Neutrophil (primary cell): ENCODE measurements around the gene TMEM221.

ENCODE experiments used
- H3K27ac ChIP-seq: fragments of 200-600 bp; sonication (generic); 2 replicates; pipeline ENCODE4 v1.5.1; 2016; ENCODE audit warnings: mild to moderate bottlenecking, moderate library complexity
- H3K27me3 ChIP-seq: fragments of 200-600 bp; sonication (generic); 2 replicates; pipeline ENCODE4 v1.6.0; 2016; ENCODE audit warnings: mild to moderate bottlenecking
- H3K36me3 ChIP-seq: fragments of 200-600 bp; sonication (generic); 2 replicates; pipeline ENCODE4 v1.5.1; 2017
- H3K4me1 ChIP-seq, 2 experiments: fragments of 200-600 bp in 1 of 2; sonication (generic) in 1 of 2; 1 replicate in 1 of 2; 2 replicates in 1 of 2; pipeline versions ENCODE4 v1.5.1 to v1.6.1; 2013 to 2016; ENCODE audit warnings: low read depth in 1 of 2, low read length in 1 of 2, mild to moderate bottlenecking in 1 of 2, moderate library complexity in 1 of 2; ENCODE audit not compliant: control insufficient read depth in 1 of 2, insufficient read depth in 1 of 2
- H3K4me3 ChIP-seq, 2 experiments: fragments of 200-600 bp in 1 of 2; sonication (generic) in 1 of 2; 1 replicate in 1 of 2; 2 replicates in 1 of 2; pipeline ENCODE4 v1.5.1; 2013 to 2016; ENCODE audit warnings: low read depth in 1 of 2, low read length in 1 of 2, mild to moderate bottlenecking in 1 of 2, moderate library complexity in 1 of 2
- H3K9me3 ChIP-seq: fragments of 200-600 bp; sonication (generic); 2 replicates; pipeline ENCODE4 v1.5.1; 2016
- TF ChIP-seq, protein P1 (sequence below): fragments of 200-600 bp; sonication (generic); IDR thresholded peaks from 2 replicates; pipeline ENCODE4 v1.5.1; 2016; ENCODE audit warnings: antibody characterized with exemption

TMEM221 gene

DNA sequence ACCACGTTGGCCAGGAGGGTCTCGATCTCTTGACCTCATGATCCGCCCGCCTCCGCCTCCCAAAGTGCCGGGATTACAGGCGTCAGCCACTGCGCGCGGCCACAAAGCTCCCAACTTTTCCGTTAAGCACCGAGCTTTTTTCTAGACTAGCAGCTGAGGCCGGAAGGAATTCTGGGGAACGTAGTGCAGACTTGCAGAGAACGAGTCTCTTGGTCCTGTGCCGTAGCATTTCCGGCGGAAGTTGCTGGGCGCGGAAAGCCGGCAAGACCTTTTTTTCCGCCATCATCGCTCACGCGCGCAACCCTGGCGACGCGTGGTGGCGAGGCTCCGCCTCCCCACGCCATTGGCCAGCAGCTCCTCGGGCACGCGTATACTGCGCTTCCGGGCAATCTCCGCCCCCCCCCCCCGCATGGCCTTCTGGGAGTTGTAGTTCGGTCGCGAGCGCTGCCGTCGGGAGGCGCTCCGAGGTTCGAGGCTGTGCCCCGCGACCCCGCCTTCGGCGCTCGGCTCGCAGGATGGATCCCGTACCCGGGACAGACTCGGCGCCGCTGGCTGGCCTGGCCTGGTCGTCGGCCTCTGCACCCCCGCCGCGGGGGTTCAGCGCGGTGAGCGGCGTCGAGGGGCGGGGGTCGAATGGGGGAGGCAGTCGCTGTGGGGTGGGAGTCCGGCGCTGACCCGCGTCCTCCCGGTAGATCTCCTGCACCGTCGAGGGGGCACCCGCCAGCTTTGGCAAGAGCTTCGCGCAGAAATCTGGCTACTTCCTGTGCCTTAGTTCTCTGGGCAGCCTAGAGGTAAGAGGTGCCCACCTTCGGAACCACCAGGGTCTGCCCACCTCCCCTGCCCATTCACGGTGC, 28.6 kb downstream of the TMEM221 start, which contains the start of gene MVB12A:
TSS of gene MVB12A (plus strand) at position 427 of the 854 bp plus-strand sequence. CDS start at position 516, 89 bp downstream.
- Histone ChIP-seq H3K36me3 (peaks cover 16% of the 10 kb centered on the region), H3K27me3 (no peaks in the 10 kb centered on the region), H3K4me1 (peaks cover 12 to 13% of the 10 kb centered on the region in 2 experiments), H3K9me3 (no peaks in the 10 kb centered on the region), H3K4me3 (peak within 1 kb of the TSS; percentile 83 to 96), H3K27ac (peak within 1 kb of the TSS; percentile 72)
- TF ChIP-seq, protein P1, sequence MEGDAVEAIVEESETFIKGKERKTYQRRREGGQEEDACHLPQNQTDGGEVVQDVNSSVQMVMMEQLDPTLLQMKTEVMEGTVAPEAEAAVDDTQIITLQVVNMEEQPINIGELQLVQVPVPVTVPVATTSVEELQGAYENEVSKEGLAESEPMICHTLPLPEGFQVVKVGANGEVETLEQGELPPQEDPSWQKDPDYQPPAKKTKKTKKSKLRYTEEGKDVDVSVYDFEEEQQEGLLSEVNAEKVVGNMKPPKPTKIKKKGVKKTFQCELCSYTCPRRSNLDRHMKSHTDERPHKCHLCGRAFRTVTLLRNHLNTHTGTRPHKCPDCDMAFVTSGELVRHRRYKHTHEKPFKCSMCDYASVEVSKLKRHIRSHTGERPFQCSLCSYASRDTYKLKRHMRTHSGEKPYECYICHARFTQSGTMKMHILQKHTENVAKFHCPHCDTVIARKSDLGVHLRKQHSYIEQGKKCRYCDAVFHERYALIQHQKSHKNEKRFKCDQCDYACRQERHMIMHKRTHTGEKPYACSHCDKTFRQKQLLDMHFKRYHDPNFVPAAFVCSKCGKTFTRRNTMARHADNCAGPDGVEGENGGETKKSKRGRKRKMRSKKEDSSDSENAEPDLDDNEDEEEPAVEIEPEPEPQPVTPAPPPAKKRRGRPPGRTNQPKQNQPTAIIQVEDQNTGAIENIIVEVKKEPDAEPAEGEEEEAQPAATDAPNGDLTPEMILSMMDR, result peak; percentile 31

DNA sequence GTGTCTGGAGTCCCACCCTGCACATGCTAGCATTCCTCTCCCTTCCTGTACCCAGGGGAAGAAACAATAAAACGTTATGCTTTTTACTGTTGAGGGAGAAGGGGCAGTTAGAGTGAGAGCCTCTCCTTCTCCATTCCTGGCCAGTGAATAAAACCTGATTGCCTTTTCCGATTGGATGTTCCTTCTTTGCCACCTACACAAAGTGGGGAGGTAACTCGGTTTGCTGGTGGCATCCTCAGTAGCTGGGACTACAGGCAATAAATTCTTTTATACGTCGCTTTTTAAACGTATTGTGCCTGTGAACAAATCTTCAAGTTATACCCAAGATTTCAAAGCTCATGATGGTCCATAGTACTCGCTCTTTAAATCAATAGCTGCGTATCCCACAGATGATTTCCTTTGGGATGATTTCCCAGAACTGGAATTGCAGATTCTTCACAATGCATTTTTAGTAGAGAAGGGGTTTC, 29.3 kb downstream of the TMEM221 start:
- Histone ChIP-seq H3K27ac (peak overlapping the region; percentile 72), H3K27me3 (no peaks in the 10 kb centered on the region), H3K36me3 (peaks cover 22% of the 10 kb centered on the region), H3K4me1 (peaks cover 12 to 13% of the 10 kb centered on the region in 2 experiments), H3K9me3 (no peaks in the 10 kb centered on the region), H3K4me3 (peak overlapping the region; percentile 83 to 96)
- TF ChIP-seq, protein P1, result no peak

DNA sequence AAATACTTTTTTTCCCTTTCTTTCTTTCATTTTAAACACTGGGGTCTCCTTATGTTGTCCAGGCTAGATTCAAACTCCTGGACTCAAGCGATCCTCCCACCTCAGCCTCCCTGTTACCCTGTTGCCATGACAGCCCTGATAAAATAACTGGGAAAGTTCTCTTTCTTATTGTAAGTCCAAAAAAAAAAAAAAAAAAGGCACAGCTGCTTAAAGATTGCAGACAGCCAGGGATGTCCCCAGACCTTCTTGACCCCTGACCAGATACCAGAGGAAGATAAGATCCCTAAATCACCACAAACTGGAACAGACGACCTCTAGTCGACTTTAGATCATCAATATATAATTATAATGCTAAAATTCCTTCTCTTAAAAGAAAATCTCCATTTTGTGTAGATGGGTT, 29.8 kb downstream of the TMEM221 start:
- Histone ChIP-seq H3K36me3 (peaks cover 24% of the 10 kb centered on the region), H3K27ac (no peak overlapping the region), H3K4me3 (no peak overlapping the region), H3K4me1 (peaks cover 12 to 13% of the 10 kb centered on the region in 2 experiments), H3K9me3 (no peaks in the 10 kb centered on the region), H3K27me3 (no peaks in the 10 kb centered on the region)
- TF ChIP-seq, protein P1, result no peak

DNA sequence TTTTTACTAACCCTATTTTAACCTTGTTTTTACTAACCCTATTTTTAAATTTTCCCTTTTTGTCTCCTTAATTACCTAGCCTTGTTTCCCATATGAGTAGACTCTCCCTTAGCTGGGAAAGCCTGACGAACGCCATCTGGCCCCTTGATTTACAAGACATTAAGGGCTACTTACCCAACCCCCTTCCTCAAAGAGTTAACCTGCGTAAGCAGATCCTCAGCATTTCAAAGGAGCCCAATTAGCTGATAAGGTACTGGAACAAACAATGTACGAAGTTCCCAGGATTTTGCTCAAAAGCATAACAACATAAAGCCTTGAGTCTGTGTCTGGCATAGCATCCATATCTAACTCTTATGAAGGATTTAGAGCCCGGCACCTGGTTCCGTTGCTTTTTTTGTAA, 33.3 kb downstream of the TMEM221 start:
- TF ChIP-seq, protein P1, result no peak
- no peak overlapping the region for H3K4me3 ChIP-seq
- peaks cover 41% of the 10 kb centered on the region for H3K36me3 ChIP-seq
- H3K27ac ChIP-seq, result no peak overlapping the region
- H3K4me1 ChIP-seq, result peaks cover 5% of the 10 kb centered on the region in 2 experiments
- no peaks in the 10 kb centered on the region for H3K27me3 ChIP-seq
- no peaks in the 10 kb centered on the region for H3K9me3 ChIP-seq

DNA sequence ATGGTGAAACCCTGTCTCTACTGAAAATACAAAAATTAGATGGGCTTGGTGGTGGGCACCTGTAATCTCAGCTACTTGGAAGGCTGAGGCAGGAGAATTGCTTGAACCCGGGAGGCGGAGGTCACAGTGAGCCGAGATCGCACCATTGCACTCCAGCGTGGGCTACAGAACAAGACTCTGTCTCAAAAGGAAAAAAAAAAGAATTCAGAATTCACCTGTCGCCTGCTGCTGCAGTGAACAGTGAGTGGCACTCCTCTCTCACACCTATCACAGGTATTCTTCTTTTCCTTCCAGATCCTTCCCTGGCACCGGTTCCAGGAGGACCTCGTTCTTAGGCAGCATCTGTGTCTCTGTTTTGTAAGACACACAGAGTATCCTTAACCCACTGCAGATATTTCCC, 34.4 kb downstream of the TMEM221 start:
- H3K27me3 ChIP-seq, result no peaks in the 10 kb centered on the region
- peaks cover under 1 to 3% of the 10 kb centered on the region in 2 experiments for H3K4me1 ChIP-seq
- H3K4me3 ChIP-seq, result no peak overlapping the region
- H3K36me3 ChIP-seq, result peaks cover 41% of the 10 kb centered on the region
- no peaks in the 10 kb centered on the region for H3K9me3 ChIP-seq
- TF ChIP-seq, protein P1, result no peak
- H3K27ac ChIP-seq, result no peak overlapping the region
